ENCODE results near the gene NPAS3. TPM values are rescaled to one million over a fixed set of nuclear protein-coding genes. Genes with fewer than 3 reads are reported as not detected.
A peak's percentile ranks its signal among the peaks of the same experiment; 100 is the strongest.

Gene NPAS3
- total RNA-seq, 6 donors from 2014 or later = 0.30 to 0.77 (median 0.59) TPM; not detected in 2

GRCh38 chr14:33809396-33809981 lies 870.8 kb downstream of the NPAS3 start:
- no peaks in the 10 kb centered on the region for H3K36me3 ChIP-seq
- DNase-seq (no peak), ATAC-seq (ENCODE audit: low FRiP score in 2 of 2) (no peak)
- TF ChIP-seq POLR2A (IDR thresholded peaks at IDR 0.05) (no peak), CTCF (IDR thresholded peaks at IDR 0.05) (no peak), POLR2AphosphoS5 (IDR thresholded peaks at IDR 0.05) (no peak), EP300 (IDR thresholded peaks at IDR 0.05) (no peak)
- H3K27me3 ChIP-seq = no peaks in the 10 kb centered on the region
- 56 to 61% methylated on average over 2 of the region's 2 CpGs for WGBS, 2 donors
- peaks cover 0 to 6% (median 0%) of the 10 kb centered on the region in 4 donors for H3K4me1 ChIP-seq
- H3K9me3 ChIP-seq = no peaks in the 10 kb centered on the region
- H3K27ac ChIP-seq = no peak overlapping the region
- H3K4me3 ChIP-seq = no peak overlapping the region

- Histone ChIP-seq H3K27ac (no peak overlapping the region), H3K4me1 (peaks cover 0 to 6% (median 0%) of the 10 kb centered on the region in 4 donors), H3K4me3 (no peak overlapping the region), H3K36me3 (no peaks in the 10 kb centered on the region), H3K9me3 (no peaks in the 10 kb centered on the region), H3K27me3 (no peaks in the 10 kb centered on the region)
- TF ChIP-seq CTCF (IDR thresholded peaks at IDR 0.05) (no peak), POLR2A (IDR thresholded peaks at IDR 0.05) (no peak), POLR2AphosphoS5 (IDR thresholded peaks at IDR 0.05) (no peak), EP300 (IDR thresholded peaks at IDR 0.05) (no peak)
- DNase-seq = peak in 1 of 2 donors; percentile 36
- 27 to 33% methylated on average over 6 of the region's 6 CpGs for WGBS, 2 donors
- ATAC-seq (ENCODE audit: low FRiP score in 2 of 2) = no peak
These were observed 871.6 kb downstream of the NPAS3 start for GRCh38 chr14:33810308-33810707.

GRCh38 chr14:33811721-33812120 lies 873.0 kb downstream of the NPAS3 start:
- DNase-seq = no peak
- TF ChIP-seq POLR2A (IDR thresholded peaks at IDR 0.05) (no peak), EP300 (IDR thresholded peaks at IDR 0.05) (no peak), CTCF (IDR thresholded peaks at IDR 0.05) (no peak), POLR2AphosphoS5 (IDR thresholded peaks at IDR 0.05) (no peak)
- Histone ChIP-seq H3K27ac (no peak overlapping the region), H3K9me3 (no peaks in the 10 kb centered on the region), H3K4me3 (no peak overlapping the region), H3K27me3 (no peaks in the 10 kb centered on the region), H3K4me1 (peaks cover 0 to 6% (median 0%) of the 10 kb centered on the region in 4 donors), H3K36me3 (no peaks in the 10 kb centered on the region)
- WGBS, 2 donors = 93 to 98% methylated on average over 2 of the region's 2 CpGs
- no peak for ATAC-seq (ENCODE audit: low FRiP score in 2 of 2)

- no peak overlapping the region for H3K27ac ChIP-seq
- no peaks in the 10 kb centered on the region for H3K9me3 ChIP-seq
- H3K4me3 ChIP-seq = no peak overlapping the region
- 59 to 66% methylated on average over 7 of the region's 7 CpGs for WGBS, 2 donors
- DNase-seq = no peak
- H3K4me1 ChIP-seq = peaks cover 0 to 6% (median 0%) of the 10 kb centered on the region in 4 donors
- no peaks in the 10 kb centered on the region for H3K36me3 ChIP-seq
- ATAC-seq (ENCODE audit: low FRiP score in 2 of 2) = no peak
- no peaks in the 10 kb centered on the region for H3K27me3 ChIP-seq
- no peak for TF ChIP-seq EP300 (IDR thresholded peaks at IDR 0.05)
- TF ChIP-seq CTCF (IDR thresholded peaks at IDR 0.05) = no peak
- no peak for TF ChIP-seq POLR2AphosphoS5 (IDR thresholded peaks at IDR 0.05)
- no peak for TF ChIP-seq POLR2A (IDR thresholded peaks at IDR 0.05)
These were observed 873.5 kb downstream of the NPAS3 start for GRCh38 chr14:33812181-33812580.

- Histone ChIP-seq H3K27ac (no peak overlapping the region), H3K4me3 (no peak overlapping the region), H3K27me3 (no peaks in the 10 kb centered on the region), H3K4me1 (peaks cover 0 to 6% (median 0%) of the 10 kb centered on the region in 4 donors), H3K36me3 (no peaks in the 10 kb centered on the region), H3K9me3 (no peaks in the 10 kb centered on the region)
- ATAC-seq (ENCODE audit: low FRiP score in 2 of 2) (no peak), DNase-seq (no peak)
- no peak for TF ChIP-seq POLR2A (IDR thresholded peaks at IDR 0.05)
- TF ChIP-seq POLR2AphosphoS5 (IDR thresholded peaks at IDR 0.05) = no peak
- no peak for TF ChIP-seq EP300 (IDR thresholded peaks at IDR 0.05)
- no peak for TF ChIP-seq CTCF (IDR thresholded peaks at IDR 0.05)
- 43 to 44% methylated on average over 2 of the region's 2 CpGs for WGBS, 2 donors
These were observed 873.9 kb downstream of the NPAS3 start for GRCh38 chr14:33812601-33813000.
